GM23338 (cell line): ENCODE measurements around the gene PCDHGA1.

ENCODE experiments used
- CREB1 ChIP-seq: fragments of 250-450 bp; sonication (Bioruptor Pico); IDR thresholded peaks from 2 replicates; pipeline ENCODE4 v1.5.0; 2020; ENCODE audit warnings: low read depth, mild to moderate bottlenecking, moderate library complexity
- EZH2 ChIP-seq: fragments of 200-600 bp; sonication (generic); IDR thresholded peaks from one replicate; pipeline ENCODE4 v1.8.0; 2017; ENCODE audit warnings: antibody characterized with exemption, mild to moderate bottlenecking, low read depth; ENCODE audit not compliant: unreplicated experiment
- EZH2phosphoT487 ChIP-seq: fragments of 200-600 bp; sonication (generic); IDR thresholded peaks from one replicate; pipeline ENCODE4 v1.8.1; 2018; ENCODE audit warnings: antibody characterized with exemption; ENCODE audit not compliant: unreplicated experiment
- JUNB ChIP-seq: IDR thresholded peaks from one replicate; pipeline ENCODE4 v1.6.1; 2016; ENCODE audit warnings: antibody characterized with exemption; ENCODE audit not compliant: unreplicated experiment
- NANOG ChIP-seq: IDR thresholded peaks from 2 replicates; pipeline ENCODE4 v1.6.1; 2016; ENCODE audit warnings: antibody characterized with exemption, borderline replicate concordance
- POLR2AphosphoS5 ChIP-seq: IDR thresholded peaks from 2 replicates; pipeline ENCODE4 v1.6.1; 2016; ENCODE audit warnings: antibody characterized with exemption, low read depth
- STAT1 ChIP-seq: IDR thresholded peaks from one replicate; pipeline ENCODE4 v1.6.1; 2016; ENCODE audit warnings: antibody characterized with exemption; ENCODE audit not compliant: unreplicated experiment
- ZNF331 ChIP-seq: fragments of 250-450 bp; sonication (Bioruptor Pico); IDR thresholded peaks from 2 replicates; pipeline ENCODE4 v1.5.0; 2020; ENCODE audit warnings: low read depth, mild to moderate bottlenecking, moderate library complexity
- TF ChIP-seq, protein P1 (sequence below), 2 experiments: fragments of 200-600 bp in 1 of 2; sonication (generic) in 1 of 2; conservative IDR thresholded peaks; 2 replicates each; pipeline versions ENCODE4 v1.5.1 to v1.6.1; 2016 to 2017; ENCODE audit warnings: antibody characterized with exemption in 2 of 2, low read depth in 2 of 2, mild to moderate bottlenecking in 2 of 2, moderate library complexity in 1 of 2
- TF ChIP-seq, protein P2 (sequence below): IDR thresholded peaks from one replicate; pipeline ENCODE4 v1.6.1; 2018; ENCODE audit warnings: antibody characterized with exemption; ENCODE audit not compliant: unreplicated experiment
- TF ChIP-seq, protein P3 (sequence below): fragments of 250-450 bp; sonication (Bioruptor Pico); IDR thresholded peaks from 2 replicates; pipeline ENCODE4 v1.5.0; 2020; ENCODE audit warnings: mild to moderate bottlenecking, moderate library complexity

GRCh38 chr5:141298376-141298775 is 31.9 kb upstream of the PCDHGA1 start:
- TF ChIP-seq, protein P1, sequence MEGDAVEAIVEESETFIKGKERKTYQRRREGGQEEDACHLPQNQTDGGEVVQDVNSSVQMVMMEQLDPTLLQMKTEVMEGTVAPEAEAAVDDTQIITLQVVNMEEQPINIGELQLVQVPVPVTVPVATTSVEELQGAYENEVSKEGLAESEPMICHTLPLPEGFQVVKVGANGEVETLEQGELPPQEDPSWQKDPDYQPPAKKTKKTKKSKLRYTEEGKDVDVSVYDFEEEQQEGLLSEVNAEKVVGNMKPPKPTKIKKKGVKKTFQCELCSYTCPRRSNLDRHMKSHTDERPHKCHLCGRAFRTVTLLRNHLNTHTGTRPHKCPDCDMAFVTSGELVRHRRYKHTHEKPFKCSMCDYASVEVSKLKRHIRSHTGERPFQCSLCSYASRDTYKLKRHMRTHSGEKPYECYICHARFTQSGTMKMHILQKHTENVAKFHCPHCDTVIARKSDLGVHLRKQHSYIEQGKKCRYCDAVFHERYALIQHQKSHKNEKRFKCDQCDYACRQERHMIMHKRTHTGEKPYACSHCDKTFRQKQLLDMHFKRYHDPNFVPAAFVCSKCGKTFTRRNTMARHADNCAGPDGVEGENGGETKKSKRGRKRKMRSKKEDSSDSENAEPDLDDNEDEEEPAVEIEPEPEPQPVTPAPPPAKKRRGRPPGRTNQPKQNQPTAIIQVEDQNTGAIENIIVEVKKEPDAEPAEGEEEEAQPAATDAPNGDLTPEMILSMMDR (conservative IDR thresholded peaks at IDR 0.05; ENCODE audit: low read depth in 2 of 2): no peak
- TF ChIP-seq POLR2AphosphoS5 (no peak), JUNB (no peak), EZH2phosphoT487 (no peak), CREB1 (CRISPR knock-in tag) (no peak), EZH2 (no peak), NANOG (no peak), ZNF331 (CRISPR knock-in tag) (no peak), STAT1 (no peak)
- TF ChIP-seq, protein P2, sequence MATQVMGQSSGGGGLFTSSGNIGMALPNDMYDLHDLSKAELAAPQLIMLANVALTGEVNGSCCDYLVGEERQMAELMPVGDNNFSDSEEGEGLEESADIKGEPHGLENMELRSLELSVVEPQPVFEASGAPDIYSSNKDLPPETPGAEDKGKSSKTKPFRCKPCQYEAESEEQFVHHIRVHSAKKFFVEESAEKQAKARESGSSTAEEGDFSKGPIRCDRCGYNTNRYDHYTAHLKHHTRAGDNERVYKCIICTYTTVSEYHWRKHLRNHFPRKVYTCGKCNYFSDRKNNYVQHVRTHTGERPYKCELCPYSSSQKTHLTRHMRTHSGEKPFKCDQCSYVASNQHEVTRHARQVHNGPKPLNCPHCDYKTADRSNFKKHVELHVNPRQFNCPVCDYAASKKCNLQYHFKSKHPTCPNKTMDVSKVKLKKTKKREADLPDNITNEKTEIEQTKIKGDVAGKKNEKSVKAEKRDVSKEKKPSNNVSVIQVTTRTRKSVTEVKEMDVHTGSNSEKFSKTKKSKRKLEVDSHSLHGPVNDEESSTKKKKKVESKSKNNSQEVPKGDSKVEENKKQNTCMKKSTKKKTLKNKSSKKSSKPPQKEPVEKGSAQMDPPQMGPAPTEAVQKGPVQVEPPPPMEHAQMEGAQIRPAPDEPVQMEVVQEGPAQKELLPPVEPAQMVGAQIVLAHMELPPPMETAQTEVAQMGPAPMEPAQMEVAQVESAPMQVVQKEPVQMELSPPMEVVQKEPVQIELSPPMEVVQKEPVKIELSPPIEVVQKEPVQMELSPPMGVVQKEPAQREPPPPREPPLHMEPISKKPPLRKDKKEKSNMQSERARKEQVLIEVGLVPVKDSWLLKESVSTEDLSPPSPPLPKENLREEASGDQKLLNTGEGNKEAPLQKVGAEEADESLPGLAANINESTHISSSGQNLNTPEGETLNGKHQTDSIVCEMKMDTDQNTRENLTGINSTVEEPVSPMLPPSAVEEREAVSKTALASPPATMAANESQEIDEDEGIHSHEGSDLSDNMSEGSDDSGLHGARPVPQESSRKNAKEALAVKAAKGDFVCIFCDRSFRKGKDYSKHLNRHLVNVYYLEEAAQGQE: no peak
- TF ChIP-seq, protein P3, sequence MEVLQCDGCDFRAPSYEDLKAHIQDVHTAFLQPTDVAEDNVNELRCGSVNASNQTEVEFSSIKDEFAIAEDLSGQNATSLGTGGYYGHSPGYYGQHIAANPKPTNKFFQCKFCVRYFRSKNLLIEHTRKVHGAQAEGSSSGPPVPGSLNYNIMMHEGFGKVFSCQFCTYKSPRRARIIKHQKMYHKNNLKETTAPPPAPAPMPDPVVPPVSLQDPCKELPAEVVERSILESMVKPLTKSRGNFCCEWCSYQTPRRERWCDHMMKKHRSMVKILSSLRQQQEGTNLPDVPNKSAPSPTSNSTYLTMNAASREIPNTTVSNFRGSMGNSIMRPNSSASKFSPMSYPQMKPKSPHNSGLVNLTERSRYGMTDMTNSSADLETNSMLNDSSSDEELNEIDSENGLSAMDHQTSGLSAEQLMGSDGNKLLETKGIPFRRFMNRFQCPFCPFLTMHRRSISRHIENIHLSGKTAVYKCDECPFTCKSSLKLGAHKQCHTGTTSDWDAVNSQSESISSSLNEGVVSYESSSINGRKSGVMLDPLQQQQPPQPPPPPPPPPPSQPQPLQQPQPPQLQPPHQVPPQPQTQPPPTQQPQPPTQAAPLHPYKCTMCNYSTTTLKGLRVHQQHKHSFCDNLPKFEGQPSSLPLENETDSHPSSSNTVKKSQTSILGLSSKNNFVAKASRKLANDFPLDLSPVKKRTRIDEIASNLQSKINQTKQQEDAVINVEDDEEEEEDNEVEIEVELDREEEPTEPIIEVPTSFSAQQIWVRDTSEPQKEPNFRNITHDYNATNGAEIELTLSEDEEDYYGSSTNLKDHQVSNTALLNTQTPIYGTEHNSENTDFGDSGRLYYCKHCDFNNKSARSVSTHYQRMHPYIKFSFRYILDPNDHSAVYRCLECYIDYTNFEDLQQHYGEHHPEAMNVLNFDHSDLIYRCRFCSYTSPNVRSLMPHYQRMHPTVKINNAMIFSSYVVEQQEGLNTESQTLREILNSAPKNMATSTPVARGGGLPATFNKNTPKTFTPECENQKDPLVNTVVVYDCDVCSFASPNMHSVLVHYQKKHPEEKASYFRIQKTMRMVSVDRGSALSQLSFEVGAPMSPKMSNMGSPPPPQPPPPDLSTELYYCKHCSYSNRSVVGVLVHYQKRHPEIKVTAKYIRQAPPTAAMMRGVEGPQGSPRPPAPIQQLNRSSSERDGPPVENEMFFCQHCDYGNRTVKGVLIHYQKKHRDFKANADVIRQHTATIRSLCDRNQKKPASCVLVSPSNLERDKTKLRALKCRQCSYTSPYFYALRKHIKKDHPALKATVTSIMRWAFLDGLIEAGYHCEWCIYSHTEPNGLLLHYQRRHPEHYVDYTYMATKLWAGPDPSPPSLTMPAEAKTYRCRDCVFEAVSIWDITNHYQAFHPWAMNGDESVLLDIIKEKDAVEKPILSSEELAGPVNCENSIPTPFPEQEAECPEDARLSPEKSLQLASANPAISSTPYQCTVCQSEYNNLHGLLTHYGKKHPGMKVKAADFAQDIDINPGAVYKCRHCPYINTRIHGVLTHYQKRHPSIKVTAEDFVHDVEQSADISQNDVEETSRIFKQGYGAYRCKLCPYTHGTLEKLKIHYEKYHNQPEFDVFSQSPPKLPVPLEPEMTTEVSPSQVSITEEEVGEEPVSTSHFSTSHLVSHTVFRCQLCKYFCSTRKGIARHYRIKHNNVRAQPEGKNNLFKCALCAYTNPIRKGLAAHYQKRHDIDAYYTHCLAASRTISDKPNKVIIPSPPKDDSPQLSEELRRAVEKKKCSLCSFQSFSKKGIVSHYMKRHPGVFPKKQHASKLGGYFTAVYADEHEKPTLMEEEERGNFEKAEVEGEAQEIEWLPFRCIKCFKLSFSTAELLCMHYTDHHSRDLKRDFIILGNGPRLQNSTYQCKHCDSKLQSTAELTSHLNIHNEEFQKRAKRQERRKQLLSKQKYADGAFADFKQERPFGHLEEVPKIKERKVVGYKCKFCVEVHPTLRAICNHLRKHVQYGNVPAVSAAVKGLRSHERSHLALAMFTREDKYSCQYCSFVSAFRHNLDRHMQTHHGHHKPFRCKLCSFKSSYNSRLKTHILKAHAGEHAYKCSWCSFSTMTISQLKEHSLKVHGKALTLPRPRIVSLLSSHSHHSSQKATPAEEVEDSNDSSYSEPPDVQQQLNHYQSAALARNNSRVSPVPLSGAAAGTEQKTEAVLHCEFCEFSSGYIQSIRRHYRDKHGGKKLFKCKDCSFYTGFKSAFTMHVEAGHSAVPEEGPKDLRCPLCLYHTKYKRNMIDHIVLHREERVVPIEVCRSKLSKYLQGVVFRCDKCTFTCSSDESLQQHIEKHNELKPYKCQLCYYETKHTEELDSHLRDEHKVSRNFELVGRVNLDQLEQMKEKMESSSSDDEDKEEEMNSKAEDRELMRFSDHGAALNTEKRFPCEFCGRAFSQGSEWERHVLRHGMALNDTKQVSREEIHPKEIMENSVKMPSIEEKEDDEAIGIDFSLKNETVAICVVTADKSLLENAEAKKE (CRISPR knock-in tag): no peak
